Panc1 (cell line): ENCODE measurements around the gene MTHFD2. TPM values are rescaled to one million over a fixed set of nuclear protein-coding genes. Genes with fewer than 3 reads are reported as not detected.

Experiments used
- ATAC-seq: fragments of 200-7000 bp; cut with Tn5 transposase; 2 replicates; pipeline ENCODE4 v1.9.1; 2020; ENCODE audit warnings: mild to moderate bottlenecking, moderate library complexity
- Bru-seq: library from RNA; stranded (reverse); fragments of 400-500 nt; gene quantifications from one replicate; lab custom pipeline; 2021; lab: Mats Ljungman, UMichigan
- BruChase-seq, 2 experiments: library from RNA; stranded (reverse); fragments of 400-500 nt; gene quantifications; one replicate each; lab custom pipeline; 2021; lab: Mats Ljungman, UMichigan
- BruUV-seq: library from RNA; stranded (reverse); fragments of 400-500 nt; replicated peaks from 2 replicates; lab custom pipeline; 2021; lab: Mats Ljungman, UMichigan
- CTCF ChIA-PET: fragments of 300-600 bp; sonication (Branson Sonifier 250); formaldehyde crosslinking; loops from one replicate; lab custom pipeline; 2022; ENCODE audit warnings: antibody characterized with exemption; lab: Charles Lee
- POLR2A ChIA-PET: fragments of 300-600 bp; sonication (Branson Sonifier 250); formaldehyde crosslinking; loops from one replicate; lab custom pipeline; 2022; ENCODE audit warnings: antibody characterized with exemption; lab: Charles Lee
- DNase-seq: peaks from one replicate; pipeline ENCODE4 v3.0.0-alpha.2; 2010; ENCODE audit warnings: low read depth, low spot score
- H3K27ac ChIP-seq: 2 replicates; pipeline ENCODE4 v1.5.1; 2011; ENCODE audit warnings: mild to moderate bottlenecking, low read length, inconsistent platforms
- H3K27me3 ChIP-seq: fragments of 200-500 bp; sonication (Bioruptor generic); 2 replicates; pipeline ENCODE4 v1.6.0; 2014; ENCODE audit warnings: low read length, inconsistent platforms; ENCODE audit not compliant: control insufficient read depth, insufficient read depth
- H3K36me3 ChIP-seq: fragments of 200-500 bp; sonication (Bioruptor generic); 2 replicates; pipeline ENCODE4 v1.5.1; 2014; ENCODE audit warnings: inconsistent platforms, mild to moderate bottlenecking, low read length, moderate library complexity; ENCODE audit not compliant: control insufficient read depth, insufficient read depth
- H3K4me1 ChIP-seq: 2 replicates; pipeline ENCODE4 v1.5.1; 2011; ENCODE audit warnings: inconsistent platforms, mild to moderate bottlenecking, low read length, moderate library complexity; ENCODE audit not compliant: control insufficient read depth, insufficient read depth
- H3K4me3 ChIP-seq, 2 experiments: 2 replicates each; pipeline ENCODE4 v1.5.1; 2011 to 2012; ENCODE audit warnings: low read depth in 2 of 2, low read length in 2 of 2, mild to moderate bottlenecking in 2 of 2, inconsistent platforms in 1 of 2, moderate library complexity in 1 of 2
- H3K9me3 ChIP-seq: fragments of 200-500 bp; sonication (Bioruptor generic); 2 replicates; pipeline ENCODE4 v1.5.1; 2014; ENCODE audit warnings: low read depth, mild to moderate bottlenecking, inconsistent platforms, low read length, moderate library complexity; ENCODE audit not compliant: control insufficient read depth, insufficient read depth
- CTCF ChIP-seq: fragments of 450-650 bp; IDR thresholded peaks from 2 replicates; pipeline ENCODE4 v1.5.1; 2017; ENCODE audit warnings: mild to moderate bottlenecking
- POLR2AphosphoS5 ChIP-seq: IDR thresholded peaks from 2 replicates; pipeline ENCODE4 v1.6.1; 2012; ENCODE audit warnings: mild to moderate bottlenecking, low read depth, low read length, moderate library complexity
- REST ChIP-seq, 2 experiments: IDR thresholded peaks; 2 replicates each; pipeline ENCODE4 v1.6.1; 2011 to 2012; ENCODE audit warnings: low read depth in 2 of 2, control low read depth in 1 of 2, low read length in 1 of 2, mild to moderate bottlenecking in 1 of 2, moderate library complexity in 1 of 2; ENCODE audit not compliant: insufficient read depth in 1 of 2
- SIN3A ChIP-seq: IDR thresholded peaks from 2 replicates; pipeline ENCODE4 v1.6.1; 2012; ENCODE audit warnings: low read depth, mild to moderate bottlenecking, low read length, moderate library complexity, borderline replicate concordance; ENCODE audit not compliant: insufficient read depth
- TCF7L2 ChIP-seq: IDR thresholded peaks from 2 replicates; pipeline ENCODE4 v1.6.1; 2011; ENCODE audit warnings: mild to moderate bottlenecking, low read depth, low read length, inconsistent platforms
- in situ Hi-C: cut with HindIII; loops from 2 replicates; pipeline ENCODE4 v1.10.0; 2016; ENCODE audit warnings: low sequenced_read_pairs, low pct_unique_long_range_greater_than_20kb
- intact Hi-C: fragments of 100-400 bp; cut with micrococcal nuclease; formaldehyde crosslinking; loops from one replicate; pipeline ENCODE4 v1.10.0; 2022; ENCODE audit not compliant: unreplicated experiment
- long read RNA-seq: library from polyadenylated mRNA; unstranded; transcript quantifications from one replicate; pipeline ENCODE4 v2.0.0, GENCODE V29; 2021; ENCODE audit not compliant: unreplicated experiment
- polyA plus RNA-seq: library from polyadenylated mRNA; unstranded; fragments of >200 nt; gene quantifications from one replicate; pipeline ENCODE4 v1.2.1, GENCODE V29; 2012; ENCODE audit warnings: missing spikeins; ENCODE audit not compliant: insufficient read length
- total RNA-seq: library from RNA; stranded (reverse); gene quantifications from one replicate; pipeline ENCODE4 v1.2.1, GENCODE V29; 2021; ENCODE audit not compliant: unreplicated experiment

The MTHFD2 gene
- total RNA-seq: 215 TPM
- 289 TPM for polyA plus RNA-seq
- percentile 98 among the genes with signal in this experiment for Bru-seq, nascent RNA
- BruChase-seq, experiment 1, labeled RNA remaining after a 2-hour chase: percentile 98 among the genes with signal in this experiment
- BruChase-seq, experiment 2, labeled RNA remaining after a 6-hour chase: percentile 99 among the genes with signal in this experiment
- long read RNA-seq, full-length matches to known transcripts: 434 of 567 reads
- long read RNA-seq, partial matches to known transcripts: 5 of 567 reads
- long read RNA-seq, other reads (novel, unspliced or antisense): 128 of 567 reads

- POLR2A ChIA-PET: interaction anchor here (0.6 to 1.1 kb wide), 4 partner anchors 14 to 423 kb away, joined by 3 to 12 read pairs (median 4); partner anchors contain the start of gene MOB1A
- in situ Hi-C loops: no loop called here
- peak; percentile 83 for TF ChIP-seq SIN3A
- 0 out of 4 replicates have a peak, but pooled peaks of 1 of the 2 experiments have one; percentile 43 for TF ChIP-seq REST (IDR thresholded peaks at IDR 0.05; ENCODE audit: insufficient read depth in 1 of 2, low read depth in 2 of 2, low read length in 1 of 2)
- TF ChIP-seq TCF7L2: no peak; the same call in 1 of the 2 replicates
- peak; percentile 98 for TF ChIP-seq POLR2AphosphoS5
- TF ChIP-seq CTCF: peak; percentile 86
- peak; percentile 97 for ATAC-seq
- Histone ChIP-seq H3K27me3 (no peaks in the 10 kb centered on the region), H3K27ac (peak within 1 kb of the TSS; percentile 88), H3K4me1 (peaks cover 30% of the 10 kb centered on the region), H3K4me3 (peak within 1 kb of the TSS; percentile 63 to 99), H3K9me3 (no peaks in the 10 kb centered on the region), H3K36me3 (peaks cover 3% of the 10 kb centered on the region)
- peak; percentile 50 for DNase-seq
- no TSS peak for BruUV-seq
- CTCF ChIA-PET: interaction anchor here (1.1 kb wide), 1 partner anchor 20 kb away, joined by 3 read pairs; the partner anchor contains the start of gene MOB1A
- intact Hi-C loops: no loop called here
These were observed at the start of gene MTHFD2 for GRCh38 chr2:74198461-74199274. TSS of gene MTHFD2 (plus strand) at chr2:74198615. CDS start at chr2:74198642, 27 bp downstream.

- CTCF ChIA-PET: interaction anchor here (0.6 kb wide), 2 partner anchors 29 to 321 kb away, joined by 3 to 5 read pairs; partner anchors contain the start of gene STAMBP
- no TSS peak for BruUV-seq
- TF ChIP-seq TCF7L2 (no peak), SIN3A (no peak), POLR2AphosphoS5 (no peak), CTCF (no peak), REST (IDR thresholded peaks at IDR 0.05; ENCODE audit: insufficient read depth in 1 of 2, low read depth in 2 of 2, low read length in 1 of 2) (no peak)
- ATAC-seq (no peak), DNase-seq (no peak)
- H3K4me3 ChIP-seq: peak overlapping the region in 1 of 2 experiments; percentile 82; a peak in 2 of 4 replicates
- intact Hi-C loops (no loop called here), in situ Hi-C loops (no loop called here)
- POLR2A ChIA-PET: no interaction called here
- H3K9me3 ChIP-seq: no peaks in the 10 kb centered on the region
- no peaks in the 10 kb centered on the region for H3K27me3 ChIP-seq
- H3K36me3 ChIP-seq: peaks cover 18% of the 10 kb centered on the region
- peaks cover 10% of the 10 kb centered on the region; the same call in 1 of the 2 replicates for H3K4me1 ChIP-seq
- peak overlapping the region; percentile 89 for H3K27ac ChIP-seq
These were observed 49.2 kb upstream of the MTHFD2 start for GRCh38 chr2:74149247-74149525.
